GM06990 (cell line): ENCODE data around the gene BGN.

Experiments used
- DNase-seq: peaks from one replicate; pipeline ENCODE4 v3.0.0-alpha.2; 2011; ENCODE audit not compliant: insufficient read length; ENCODE audit errors: extremely low read depth
- H3K27me3 ChIP-seq: replicated peaks from 2 replicates; pipeline ENCODE4 v1.6.0; 2011; ENCODE audit warnings: low read length; ENCODE audit not compliant: control insufficient read depth, insufficient read depth
- H3K36me3 ChIP-seq: 2 replicates; pipeline ENCODE4 v1.5.1; 2011; ENCODE audit warnings: low read length; ENCODE audit not compliant: control insufficient read depth, insufficient read depth
- H3K4me3 ChIP-seq: replicated peaks from 2 replicates; pipeline ENCODE4 v1.5.1; 2011; ENCODE audit warnings: low read depth, mild to moderate bottlenecking, control low read depth, low read length
- CTCF ChIP-seq: IDR thresholded peaks from 2 replicates; pipeline ENCODE4 v1.5.1; 2011; ENCODE audit warnings: low read length, control low read depth, mild to moderate bottlenecking, inconsistent platforms; ENCODE audit not compliant: insufficient read depth, poor library complexity, severe bottlenecking

The BGN gene

GRCh38 chrX:153492543-153492942 is 2.2 kb upstream of the BGN start:
- DNase-seq: no peak
- no peaks in the 10 kb centered on the region for H3K36me3 ChIP-seq
- TF ChIP-seq CTCF: no peak
- H3K4me3 ChIP-seq: no peak overlapping the region
- H3K27me3 ChIP-seq: no peaks in the 10 kb centered on the region

GRCh38 chrX:153493085-153493484 is 1.7 kb upstream of the BGN start:
- no peak for TF ChIP-seq CTCF
- H3K36me3 ChIP-seq: no peaks in the 10 kb centered on the region
- no peaks in the 10 kb centered on the region for H3K27me3 ChIP-seq
- no peak for DNase-seq
- H3K4me3 ChIP-seq: no peak overlapping the region

GRCh38 chrX:153494061-153494460 is 719 bp upstream of the BGN start:
- no peak for TF ChIP-seq CTCF
- Histone ChIP-seq H3K36me3 (no peaks in the 10 kb centered on the region), H3K4me3 (no peak overlapping the region), H3K27me3 (no peaks in the 10 kb centered on the region)
- DNase-seq: no peak

- TF ChIP-seq CTCF: no peak
- no peaks in the 10 kb centered on the region for H3K27me3 ChIP-seq
- no peak for DNase-seq
- no peaks in the 10 kb centered on the region for H3K36me3 ChIP-seq
- H3K4me3 ChIP-seq: no peak overlapping the region
These were observed 577 bp downstream of the BGN start for GRCh38 chrX:153495362-153495751.

GRCh38 chrX:153495903-153496589 is 1.3 kb downstream of the BGN start:
- H3K27me3 ChIP-seq: no peaks in the 10 kb centered on the region
- no peak for DNase-seq
- TF ChIP-seq CTCF: no peak
- no peak overlapping the region for H3K4me3 ChIP-seq
- no peaks in the 10 kb centered on the region for H3K36me3 ChIP-seq

GRCh38 chrX:153496590-153496959 is 1.8 kb downstream of the BGN start:
- Histone ChIP-seq H3K27me3 (no peaks in the 10 kb centered on the region), H3K4me3 (no peak overlapping the region), H3K36me3 (no peaks in the 10 kb centered on the region)
- TF ChIP-seq CTCF: no peak
- DNase-seq: no peak
